Left kidney (tissue), 2 donors: ENCODE measurements around the gene WDR27. TPM values are rescaled to one million over a fixed set of nuclear protein-coding genes. Genes with fewer than 3 reads are reported as not detected.
"Not testable (repeated sequence)": the region's sequence is repeated elsewhere in the genome, so short reads cannot be mapped to it uniquely, and the experiment has no call there.

Experiments
- DNase-seq: peaks from one replicate; pipeline ENCODE4 v3.0.0-alpha.2; 2013
- polyA plus RNA-seq: library from polyadenylated mRNA; unstranded; fragments of 120-200 nt; gene quantifications from one replicate; pipeline ENCODE4 v1.2.1, GENCODE V29; 2013; ENCODE audit not compliant: insufficient read length

Gene WDR27
- polyA plus RNA-seq, 1 donor, result 85.1 TPM

GRCh38 chr6:169479783-169480495, 221.9 kb downstream of the WDR27 start:
- DNase-seq, result no peak

DNA sequence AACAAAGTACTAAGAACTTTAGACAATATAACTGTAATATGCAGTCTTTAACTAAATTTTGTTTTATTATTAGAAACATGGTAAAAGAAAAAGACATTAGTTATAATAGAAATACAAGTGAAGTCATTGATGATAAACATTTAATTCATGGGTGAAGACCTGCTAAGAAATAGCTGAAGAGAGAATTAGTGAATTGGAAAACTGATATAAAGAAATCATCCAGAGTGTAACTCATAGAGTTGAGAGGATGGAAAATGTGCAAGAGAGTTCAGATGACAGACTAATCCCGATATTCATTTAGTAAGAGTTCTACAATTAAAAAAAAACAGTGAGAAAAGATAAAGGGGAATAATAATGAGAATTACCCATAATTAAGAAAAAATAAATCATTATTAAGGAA, 227.5 kb downstream of the WDR27 start:
- DNase-seq, result no peak

DNA sequence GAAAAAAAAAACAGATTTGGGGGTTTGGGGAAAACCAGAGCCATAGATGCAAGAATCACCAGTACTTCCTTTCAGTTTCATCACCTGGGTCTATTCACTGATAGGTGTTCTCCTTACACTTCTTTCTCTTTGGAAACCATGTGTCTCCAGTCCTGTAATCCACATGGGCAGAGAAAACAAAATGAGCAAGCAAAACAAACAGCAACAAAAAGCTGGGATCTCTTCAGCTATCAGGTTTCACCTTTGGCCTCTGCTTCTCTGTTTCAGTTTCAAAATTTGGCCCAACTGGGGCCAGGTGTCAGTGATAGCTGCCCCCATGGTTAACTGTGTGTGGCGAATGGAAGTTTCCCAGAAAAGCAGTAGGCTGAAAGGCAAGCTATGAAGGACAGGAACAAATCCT, 228.2 kb downstream of the WDR27 start:
- DNase-seq, result no peak

DNA sequence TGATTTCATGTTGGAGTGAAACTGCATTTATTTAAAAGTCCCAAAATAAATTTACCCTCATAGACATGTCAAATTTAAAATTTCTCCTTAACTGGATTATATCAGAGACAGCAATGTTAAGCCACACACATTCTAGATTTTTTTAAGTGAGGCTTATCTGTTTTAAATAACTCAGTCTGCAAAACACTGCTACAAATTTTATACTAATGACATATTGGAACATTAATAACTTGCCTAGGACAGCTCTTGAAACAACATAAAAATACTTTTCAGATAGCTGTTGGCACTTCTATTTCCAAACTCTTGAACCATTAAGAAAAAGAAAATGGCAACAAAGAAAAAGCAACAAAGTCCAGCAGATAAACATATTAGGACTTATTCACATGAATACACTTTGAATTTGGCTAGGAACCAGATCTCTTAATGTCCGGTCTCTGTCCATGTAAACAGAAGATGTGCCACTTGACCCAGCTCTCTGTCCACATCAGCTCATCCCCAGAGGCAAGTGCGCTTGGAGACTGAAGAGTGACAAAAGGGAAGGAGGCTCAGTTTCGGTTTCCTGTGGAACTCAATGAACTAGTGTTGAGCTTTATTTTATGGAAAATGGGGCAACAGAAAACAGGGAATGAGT, 228.9 kb downstream of the WDR27 start:
- no peak for DNase-seq

- no peak for DNase-seq
Measured at GRCh38 chr6:169470790-169471189, 231.0 kb downstream of the WDR27 start.

- no peak for DNase-seq
Measured at GRCh38 chr6:169469028-169469427, 232.8 kb downstream of the WDR27 start.

DNA sequence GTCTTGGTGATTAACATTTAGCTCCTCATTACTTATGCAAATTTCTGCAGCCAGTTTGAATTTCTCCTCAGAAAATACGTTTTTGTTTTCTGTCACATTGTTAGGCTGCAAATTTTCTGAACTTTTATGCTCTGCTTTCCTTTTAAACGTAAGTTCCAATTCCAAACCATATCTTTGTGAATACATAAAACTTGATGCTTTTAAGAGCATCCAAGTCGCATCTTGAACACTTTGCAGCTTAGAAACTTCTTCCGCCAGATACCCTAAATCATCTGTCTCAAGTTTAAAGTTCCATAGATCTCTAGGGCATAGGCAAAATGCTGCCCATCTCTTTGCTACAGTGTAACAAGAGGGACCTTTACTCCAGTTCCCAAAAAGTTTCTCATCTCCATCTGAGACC, 234.1 kb downstream of the WDR27 start:
- DNase-seq, result not testable (repeated sequence)

DNA sequence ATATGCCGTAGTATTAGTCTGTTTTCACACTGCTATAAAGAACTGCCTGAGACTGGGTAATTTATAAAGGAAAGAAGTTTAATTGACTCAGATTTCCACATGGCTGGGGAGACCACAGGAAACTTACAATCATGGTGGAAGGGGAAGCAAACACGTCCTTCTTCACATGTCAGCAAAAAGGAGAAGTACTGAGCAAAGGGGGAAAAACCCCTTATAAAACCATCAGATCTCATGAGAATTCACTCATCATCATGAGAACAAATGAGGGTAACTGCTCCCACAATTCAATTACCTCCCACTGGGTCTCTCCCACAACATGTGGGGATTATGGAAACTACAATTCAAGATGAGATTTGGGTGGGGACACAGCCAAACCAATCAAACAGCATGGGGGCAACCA, 235.6 kb downstream of the WDR27 start:
- not testable (repeated sequence) for DNase-seq

DNA sequence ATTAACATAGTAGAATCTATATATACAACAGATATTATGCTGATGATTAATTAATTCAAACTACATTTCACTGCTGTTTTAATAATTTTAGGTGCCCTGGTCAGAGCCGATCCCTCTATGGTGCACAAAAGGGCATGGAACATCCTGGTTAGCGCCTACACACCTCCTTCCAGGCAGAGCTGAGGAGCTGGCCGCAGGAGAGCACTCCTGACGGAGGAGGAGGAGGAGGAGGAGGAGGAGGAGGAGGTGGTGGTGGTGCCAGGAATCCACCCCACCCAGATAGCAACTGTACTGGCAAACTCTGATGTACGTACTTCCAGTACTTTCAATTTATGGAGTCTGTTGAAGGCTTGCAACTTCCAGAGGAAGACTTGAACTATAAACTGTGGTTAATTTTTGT, 244.1 kb downstream of the WDR27 start:
- DNase-seq, result no peak

DNA sequence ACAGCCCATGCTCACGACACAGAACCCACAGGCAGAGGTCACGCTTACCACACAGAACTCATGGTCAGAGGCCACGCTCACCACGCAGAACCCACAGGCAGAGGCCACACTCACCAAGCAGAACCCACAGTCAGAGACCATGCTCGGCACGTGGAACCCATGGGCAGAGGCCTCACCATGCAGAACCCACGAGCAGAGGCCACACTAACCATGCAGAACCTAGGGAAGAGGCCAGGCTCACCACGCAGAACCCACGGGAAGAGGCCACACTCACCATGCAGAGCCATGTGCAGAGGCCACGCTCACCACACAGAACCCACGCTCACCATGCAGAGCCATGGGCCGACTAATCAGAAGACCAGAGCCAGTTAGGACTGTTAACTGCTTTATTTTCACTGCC, 245.0 kb downstream of the WDR27 start:
- no peak for DNase-seq

- no peak for DNase-seq
Measured at GRCh38 chr6:169455470-169455869, 246.4 kb downstream of the WDR27 start.

- DNase-seq, result no peak
Measured at GRCh38 chr6:169454872-169455204, 247.0 kb downstream of the WDR27 start.

DNA sequence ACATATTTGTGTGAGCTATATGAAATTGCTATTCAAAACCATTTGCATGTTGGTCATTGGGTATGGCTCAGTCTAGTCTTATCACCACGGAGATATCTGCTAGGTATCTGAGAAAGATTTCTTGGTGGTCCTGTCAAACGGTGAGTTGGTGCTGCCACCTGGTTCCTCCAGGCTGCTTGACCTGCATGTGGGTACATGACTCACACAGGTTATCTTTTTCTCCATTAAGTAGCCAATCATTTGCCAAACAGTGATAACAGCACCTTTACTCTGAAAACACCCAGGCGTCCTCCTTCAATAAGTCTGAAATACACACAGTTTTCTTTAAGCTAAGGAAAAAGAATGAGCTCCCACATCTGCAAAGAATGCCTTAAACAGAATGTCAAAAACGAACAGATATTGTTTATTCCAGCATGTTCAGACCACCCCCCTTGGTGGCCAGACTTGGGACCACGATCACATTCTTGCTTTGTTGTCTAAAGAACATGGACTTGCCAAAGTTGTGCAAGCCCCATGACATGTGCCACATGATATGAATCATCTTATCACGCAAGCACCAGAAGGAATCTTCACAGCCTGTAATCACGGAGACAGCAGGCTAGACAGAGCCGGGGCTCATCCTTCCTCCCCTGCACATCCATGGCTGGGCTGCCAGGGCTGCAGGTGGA, 247.5 kb downstream of the WDR27 start:
- no peak for DNase-seq

DNA sequence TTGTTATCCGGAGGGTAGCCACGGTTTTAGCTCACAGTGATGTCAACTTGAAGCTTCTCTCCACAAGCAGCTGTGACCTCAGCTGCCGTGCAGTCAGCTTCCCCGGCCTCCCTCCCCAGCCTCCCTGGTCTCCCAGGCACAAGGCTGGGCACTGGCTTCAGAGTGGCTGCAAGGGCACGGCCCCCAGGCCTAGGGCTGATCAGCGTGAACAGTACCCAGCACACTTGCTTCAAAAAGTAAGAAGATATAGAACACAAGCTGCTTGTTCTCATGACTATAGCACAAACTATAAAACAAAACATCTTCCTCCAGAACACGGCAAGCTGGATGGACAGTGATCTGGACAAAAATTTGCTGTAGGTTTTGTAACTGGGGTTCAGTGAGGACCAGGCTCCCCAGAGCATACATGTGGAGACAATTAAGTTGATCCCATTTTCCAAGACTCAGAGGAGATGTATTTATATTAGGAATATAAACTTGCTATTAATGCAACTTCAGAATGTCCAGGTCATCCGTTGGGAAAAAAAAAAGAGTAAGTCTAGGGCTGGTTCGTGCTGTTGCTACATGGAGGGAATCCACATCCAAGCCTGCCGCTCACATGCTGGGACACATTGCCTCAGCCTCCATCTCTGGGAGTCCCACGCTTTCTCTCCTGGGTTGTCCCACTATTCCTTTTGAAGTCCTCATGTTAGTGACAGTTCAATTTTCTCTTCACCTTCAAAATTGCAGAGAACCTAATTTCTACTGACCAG, 248.8 kb downstream of the WDR27 start:
- no peak for DNase-seq

- peak; percentile 61 for DNase-seq
Measured at GRCh38 chr6:169452117-169452868, 249.5 kb downstream of the WDR27 start.

DNA sequence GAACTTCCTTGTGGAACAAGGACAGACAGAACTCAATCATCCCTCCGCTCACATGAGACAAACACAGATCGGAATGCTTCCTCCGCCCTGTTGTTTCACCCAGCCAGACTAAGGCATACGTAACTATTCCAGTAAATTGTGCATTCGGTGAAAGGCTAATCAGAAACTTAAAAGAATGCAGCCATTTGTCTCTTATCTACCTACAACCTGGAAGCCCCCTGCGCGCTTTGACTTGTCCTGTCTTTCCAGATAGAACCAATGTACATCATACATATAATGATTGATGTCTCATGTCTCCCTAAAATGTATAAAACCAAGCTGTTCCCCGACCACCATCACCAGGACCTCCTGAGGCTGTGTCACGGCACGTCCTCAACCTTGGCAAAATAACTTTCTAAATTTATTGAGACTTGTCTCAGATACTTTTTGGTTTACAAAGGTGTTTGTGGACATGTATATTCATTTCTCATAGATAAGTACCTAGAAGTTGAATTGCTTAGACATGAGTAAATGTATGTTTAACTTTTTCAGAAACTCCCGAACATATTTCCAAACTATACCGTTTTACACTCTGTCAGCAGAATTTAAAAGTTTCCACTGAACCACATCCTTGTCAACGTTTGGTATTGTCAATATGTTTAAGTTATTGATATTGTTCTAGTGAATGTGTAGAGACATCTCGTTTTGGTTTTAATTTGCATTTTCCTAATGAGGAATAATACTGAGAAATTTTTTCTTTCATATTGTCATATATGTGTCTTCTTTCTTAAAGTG, 250.6 kb downstream of the WDR27 start:
- DNase-seq, result no peak

GRCh38 chr6:169450097-169450496, 251.7 kb downstream of the WDR27 start:
- DNase-seq, result no peak

DNA sequence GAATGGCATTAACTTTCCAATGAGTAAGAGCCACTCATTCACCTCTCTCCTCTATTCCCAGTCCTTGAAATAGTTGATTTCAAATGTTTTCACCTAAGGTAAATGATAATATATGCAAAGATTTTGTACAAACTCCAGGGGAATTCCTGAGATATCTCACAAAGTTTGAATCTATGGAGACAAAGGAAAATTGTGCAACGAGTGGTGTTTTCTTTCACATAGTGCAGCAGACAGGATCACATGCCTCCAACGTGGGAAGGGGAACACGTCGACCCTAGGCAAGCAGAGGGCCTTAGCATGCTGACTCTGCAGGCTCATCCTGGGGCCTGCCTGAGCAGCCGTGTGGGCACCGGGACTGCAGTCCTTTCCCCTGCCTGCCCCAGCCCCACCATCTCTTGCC, 252.6 kb downstream of the WDR27 start:
- DNase-seq, result no peak

GRCh38 chr6:169445661-169446581, 255.9 kb downstream of the WDR27 start:
- no peak for DNase-seq

GRCh38 chr6:169445227-169445626, 256.6 kb downstream of the WDR27 start:
- no peak for DNase-seq
